Posterior vena cava (tissue), 2 donors: ENCODE data around the gene KRT13. TPM values are rescaled to one million over a fixed set of nuclear protein-coding genes. Genes with fewer than 3 reads are reported as not detected.

Experiments
- DNase-seq: peaks from one replicate; pipeline ENCODE4 v3.0.0-alpha.2; 2020; ENCODE audit warnings: low spot score
- intact Hi-C, 2 donors: fragments of 100-400 bp; cut with DNase I; formaldehyde crosslinking; loops; one replicate each; pipeline versions ENCODE4 v1.14.1 to v1.14.2; 2022 to 2023
- total RNA-seq, 2 donors: library from RNA; stranded (reverse); fragmentation: NEBNext Ultra II Directional; extraction: Animal tissue kit (Norgen Biotek cat#: 25700); gene quantifications; one replicate each; pipeline ENCODE4 v1.2.1, GENCODE V29; 2021
- donor health status: DM: yes; HTN: yes; CAD: no.
- donor health status: DM: yes; HTN: yes; CAD: no.

Gene KRT13
- total RNA-seq, 2 donors from 2014 or later: not detected

GRCh38 chr17:41539979-41540701 lies 34.7 kb upstream of the KRT13 start:
- intact Hi-C loops: loop anchor here in 1 of 2 donors (5.0 to 10.0 kb wide), 2 partner anchors 105 to 633 kb away; no protein-coding TSS in a partner anchor
- peak; percentile 66 for DNase-seq

- peak; percentile 16 for DNase-seq
- intact Hi-C loops: no loop called here
Observed at GRCh38 chr17:41539071-41539492, 33.7 kb upstream of the KRT13 start.

GRCh38 chr17:41538565-41538991 lies 33.2 kb upstream of the KRT13 start:
- intact Hi-C loops: no loop called here
- peak; percentile 37 for DNase-seq

GRCh38 chr17:41537990-41538389 lies 32.6 kb upstream of the KRT13 start:
- intact Hi-C loops: no loop called here
- DNase-seq: peak; percentile 54

GRCh38 chr17:41537614-41537954 lies 32.2 kb upstream of the KRT13 start:
- DNase-seq: peak; percentile 16
- intact Hi-C loops: no loop called here

- intact Hi-C loops: no loop called here
- peak; percentile 47 for DNase-seq
Observed at GRCh38 chr17:41536741-41537613, 31.6 kb upstream of the KRT13 start.

- intact Hi-C loops: no loop called here
- DNase-seq: peak; percentile 75
Observed at GRCh38 chr17:41535764-41536481, 30.5 kb upstream of the KRT13 start.

- no peak for DNase-seq
- intact Hi-C loops: no loop called here
Observed at GRCh38 chr17:41534899-41535546, 29.6 kb upstream of the KRT13 start.

GRCh38 chr17:41533613-41534012 lies 28.2 kb upstream of the KRT13 start:
- DNase-seq: no peak
- intact Hi-C loops: no loop called here

GRCh38 chr17:41532947-41533570 lies 27.6 kb upstream of the KRT13 start:
- intact Hi-C loops: no loop called here
- DNase-seq: no peak

GRCh38 chr17:41531993-41532392 lies 26.6 kb upstream of the KRT13 start:
- intact Hi-C loops: no loop called here

GRCh38 chr17:41530062-41531048 lies 24.9 kb upstream of the KRT13 start:
- intact Hi-C loops: no loop called here
- no peak for DNase-seq

More at GRCh38 chr17:41531993-41532392, 26.6 kb upstream of the KRT13 start:
- no peak for DNase-seq

- intact Hi-C loops: no loop called here
- no peak for DNase-seq
Observed at GRCh38 chr17:41529491-41529915, 24.1 kb upstream of the KRT13 start.

- intact Hi-C loops: no loop called here
- DNase-seq: no peak
Observed at GRCh38 chr17:41528959-41529353, 23.5 kb upstream of the KRT13 start.

GRCh38 chr17:41527063-41528023 lies 21.9 kb upstream of the KRT13 start:
- intact Hi-C loops: no loop called here
- no peak for DNase-seq

- no peak for DNase-seq
- intact Hi-C loops: no loop called here
Observed at GRCh38 chr17:41524261-41524660, 18.8 kb upstream of the KRT13 start.

- intact Hi-C loops: no loop called here
- no peak for DNase-seq
Observed at GRCh38 chr17:41523787-41524186, 18.4 kb upstream of the KRT13 start.
